Naive B cell (primary cell): Measurements from ENCODE around the gene CACNA1G. TPM values are rescaled to one million over a fixed set of nuclear protein-coding genes. Genes with fewer than 3 reads are reported as not detected.

Experiments used
- ATAC-seq, 2 donors: fragments of 150-1000 bp; cut with Tn5 transposase; 2 replicates each; pipeline ENCODE4 v1.10.0; 2021; ENCODE audit warnings: low read depth in 2 of 2, mild to moderate bottlenecking in 2 of 2, moderate library complexity in 2 of 2
- DNase-seq: peaks from one replicate; pipeline ENCODE4 v3.0.0; 2022
- H3K27ac Mint-ChIP-seq, 6 donors: one replicate each; pipeline ENCODE4 v1.8.0; 2020 to 2022; ENCODE audit warnings: mild to moderate bottlenecking in 6 of 6, mixed read lengths in 6 of 6, moderate library complexity in 5 of 6, inconsistent platforms in 2 of 6
- H3K27me3 Mint-ChIP-seq, 3 donors: one replicate each; pipeline ENCODE4 v1.8.0; 2021 to 2022; ENCODE audit warnings: mixed read lengths in 3 of 3, mild to moderate bottlenecking in 1 of 3
- H3K36me3 Mint-ChIP-seq, 2 donors: one replicate each; pipeline ENCODE4 v1.8.0; 2020 to 2022; ENCODE audit warnings: mixed read lengths in 2 of 2, inconsistent platforms in 1 of 2, mild to moderate bottlenecking in 1 of 2
- H3K4me1 Mint-ChIP-seq, 3 donors: one replicate each; pipeline ENCODE4 v1.8.0; 2020 to 2022; ENCODE audit warnings: mixed read lengths in 3 of 3, inconsistent platforms in 1 of 3, mild to moderate bottlenecking in 1 of 3, moderate library complexity in 1 of 3
- H3K4me3 Mint-ChIP-seq, 8 donors: one replicate each; pipeline ENCODE4 v1.8.0; 2020 to 2022; ENCODE audit warnings: mild to moderate bottlenecking in 8 of 8, mixed read lengths in 8 of 8, moderate library complexity in 8 of 8, inconsistent platforms in 2 of 8
- H3K9me3 Mint-ChIP-seq, 7 donors: one replicate each; pipeline ENCODE4 v1.8.0; 2020 to 2022; ENCODE audit warnings: mixed read lengths in 7 of 7, mild to moderate bottlenecking in 5 of 7, inconsistent platforms in 2 of 7, moderate library complexity in 1 of 7
- polyA plus RNA-seq, 6 donors: library from polyadenylated mRNA; unstranded; fragments of 300-500 nt; fragmentation: Illumina TruSeq; gene quantifications; one replicate each; pipeline ENCODE4 v1.2.3, GENCODE V29; 2021; ENCODE audit warnings: low read depth in 6 of 6

CACNA1G gene
- polyA plus RNA-seq, 6 donors from 2014 or later = not detected

DNA sequence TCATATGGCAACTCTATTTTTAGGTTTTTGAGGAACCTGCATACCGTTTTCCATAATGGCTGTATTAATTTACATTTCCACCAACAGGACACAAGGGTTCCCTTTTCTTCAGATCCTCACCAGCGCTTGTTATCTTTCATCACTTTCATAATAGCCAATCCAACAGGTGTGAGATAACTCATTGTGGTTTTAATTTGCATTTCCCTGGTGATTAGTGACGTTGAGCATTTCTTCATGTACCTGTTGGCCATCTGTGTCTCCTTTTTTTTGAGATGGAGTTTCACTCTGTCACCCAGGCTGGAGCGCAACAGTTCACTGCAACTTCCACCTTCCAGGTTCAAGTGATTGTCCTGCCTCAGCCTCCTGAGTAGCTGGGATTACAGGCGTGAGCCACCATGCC lies 38.0 kb downstream of the CACNA1G start:
- H3K4me3 Mint-ChIP-seq = no peak overlapping the region
- no peak overlapping the region for H3K27ac Mint-ChIP-seq
- peaks cover 0 to 5% (median 0%) of the 10 kb centered on the region in 3 donors for H3K4me1 Mint-ChIP-seq
- ATAC-seq (peak in 1 of 2 donors; percentile 48), DNase-seq (no peak)
- H3K27me3 Mint-ChIP-seq = peaks cover 4 to 46% (median 28%) of the 10 kb centered on the region in 3 donors
- no peaks in the 10 kb centered on the region for H3K36me3 Mint-ChIP-seq
- no peaks in the 10 kb centered on the region for H3K9me3 Mint-ChIP-seq

DNA sequence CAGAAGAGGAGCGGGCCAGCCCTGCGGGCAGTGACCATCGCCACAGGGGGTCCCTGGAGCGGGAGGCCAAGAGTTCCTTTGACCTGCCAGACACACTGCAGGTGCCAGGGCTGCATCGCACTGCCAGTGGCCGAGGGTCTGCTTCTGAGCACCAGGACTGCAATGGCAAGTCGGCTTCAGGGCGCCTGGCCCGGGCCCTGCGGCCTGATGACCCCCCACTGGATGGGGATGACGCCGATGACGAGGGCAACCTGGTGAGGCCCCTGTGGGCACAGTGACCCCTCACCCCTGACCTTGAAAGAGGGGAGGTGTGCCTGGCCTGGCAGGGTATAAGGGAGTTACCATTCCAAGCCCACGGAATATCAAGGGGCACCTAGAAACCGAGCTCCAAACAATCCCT lies 39.1 kb downstream of the CACNA1G start:
- H3K4me1 Mint-ChIP-seq = peaks cover 0 to 5% (median 0%) of the 10 kb centered on the region in 3 donors
- no peaks in the 10 kb centered on the region for H3K36me3 Mint-ChIP-seq
- DNase-seq (no peak), ATAC-seq (no peak)
- no peak overlapping the region for H3K27ac Mint-ChIP-seq
- H3K27me3 Mint-ChIP-seq = peaks cover 4 to 46% (median 39%) of the 10 kb centered on the region in 3 donors
- no peaks in the 10 kb centered on the region for H3K9me3 Mint-ChIP-seq
- no peak overlapping the region for H3K4me3 Mint-ChIP-seq

DNA sequence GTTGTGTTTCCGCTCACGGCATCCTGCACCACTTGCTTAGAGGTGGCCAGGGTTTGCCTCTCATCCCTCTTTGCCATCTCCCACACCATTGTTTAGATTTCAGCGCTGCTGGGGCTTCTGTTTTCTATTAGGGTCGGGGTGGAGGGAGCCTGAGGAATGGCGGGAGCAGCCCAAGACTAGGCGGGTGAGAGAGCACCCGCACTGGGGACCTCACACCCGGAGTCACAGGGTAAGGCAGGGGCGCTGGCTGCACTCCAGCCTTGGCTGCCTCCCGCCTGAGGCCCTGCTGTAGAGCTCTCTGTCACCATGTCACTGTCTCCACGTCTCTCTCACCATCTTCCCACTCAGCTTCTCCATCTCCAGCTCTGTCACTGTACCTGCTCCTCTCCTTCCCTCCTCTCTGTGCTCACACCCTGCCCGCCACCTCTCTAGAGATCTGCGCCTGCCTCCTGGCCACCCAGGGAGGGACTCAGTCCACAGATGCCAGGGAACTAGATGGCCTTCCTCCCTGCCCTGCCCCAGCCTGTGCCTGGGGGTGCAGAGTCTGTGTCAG lies 41.4 kb downstream of the CACNA1G start:
- Mint-ChIP-seq H3K36me3 (no peaks in the 10 kb centered on the region), H3K9me3 (no peaks in the 10 kb centered on the region), H3K27me3 (peaks cover 12 to 58% (median 58%) of the 10 kb centered on the region in 3 donors), H3K27ac (peak overlapping the region in 3 of 6 donors; percentile 36 to 89 (median 52)), H3K4me1 (peaks cover 0 to 5% (median 0%) of the 10 kb centered on the region in 3 donors), H3K4me3 (peak overlapping the region in 2 of 8 donors; percentile 16 to 32)
- DNase-seq (no peak), ATAC-seq (no peak)

DNA sequence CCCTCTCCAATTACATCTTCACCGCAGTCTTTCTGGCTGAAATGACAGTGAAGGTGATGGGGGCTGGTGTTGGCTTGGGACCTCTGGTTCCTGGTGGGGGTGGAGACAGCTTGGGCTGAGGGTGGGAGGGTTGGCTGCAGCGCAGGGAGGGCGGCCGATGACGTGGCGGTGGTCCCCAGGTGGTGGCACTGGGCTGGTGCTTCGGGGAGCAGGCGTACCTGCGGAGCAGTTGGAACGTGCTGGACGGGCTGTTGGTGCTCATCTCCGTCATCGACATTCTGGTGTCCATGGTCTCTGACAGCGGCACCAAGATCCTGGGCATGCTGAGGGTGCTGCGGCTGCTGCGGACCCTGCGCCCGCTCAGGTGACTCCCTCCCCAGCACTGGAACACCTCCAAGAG lies 42.3 kb downstream of the CACNA1G start:
- H3K4me1 Mint-ChIP-seq = peaks cover 0 to 5% (median 0%) of the 10 kb centered on the region in 3 donors
- no peaks in the 10 kb centered on the region for H3K9me3 Mint-ChIP-seq
- H3K27ac Mint-ChIP-seq = no peak overlapping the region
- no peak for ATAC-seq
- H3K4me3 Mint-ChIP-seq = no peak overlapping the region
- H3K27me3 Mint-ChIP-seq = peaks cover 10 to 68% (median 65%) of the 10 kb centered on the region in 3 donors
- no peak for DNase-seq
- no peaks in the 10 kb centered on the region for H3K36me3 Mint-ChIP-seq

DNA sequence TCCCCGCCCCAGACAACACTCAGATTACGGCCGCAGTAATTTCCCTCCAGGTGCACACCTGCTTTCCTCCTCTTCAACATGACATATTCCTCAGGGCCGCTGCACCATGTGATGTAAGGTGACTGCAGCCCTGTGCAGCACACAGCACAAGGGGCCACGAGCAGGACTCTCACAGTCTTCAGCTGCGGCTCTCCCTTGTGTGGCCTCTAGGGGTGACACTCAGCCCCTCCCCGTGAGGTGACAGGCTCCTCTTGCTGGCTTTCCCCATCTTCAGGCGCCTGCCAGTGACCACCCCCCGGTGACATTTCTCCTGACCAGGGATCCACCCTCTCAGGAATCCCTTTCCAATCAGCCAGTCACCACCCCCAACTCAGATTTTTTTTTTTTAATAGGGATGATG lies 42.8 kb downstream of the CACNA1G start:
- H3K4me1 Mint-ChIP-seq = peaks cover 0 to 5% (median 0%) of the 10 kb centered on the region in 3 donors
- peak in 1 of 2 donors; percentile 28 for ATAC-seq
- H3K36me3 Mint-ChIP-seq = no peaks in the 10 kb centered on the region

DNA sequence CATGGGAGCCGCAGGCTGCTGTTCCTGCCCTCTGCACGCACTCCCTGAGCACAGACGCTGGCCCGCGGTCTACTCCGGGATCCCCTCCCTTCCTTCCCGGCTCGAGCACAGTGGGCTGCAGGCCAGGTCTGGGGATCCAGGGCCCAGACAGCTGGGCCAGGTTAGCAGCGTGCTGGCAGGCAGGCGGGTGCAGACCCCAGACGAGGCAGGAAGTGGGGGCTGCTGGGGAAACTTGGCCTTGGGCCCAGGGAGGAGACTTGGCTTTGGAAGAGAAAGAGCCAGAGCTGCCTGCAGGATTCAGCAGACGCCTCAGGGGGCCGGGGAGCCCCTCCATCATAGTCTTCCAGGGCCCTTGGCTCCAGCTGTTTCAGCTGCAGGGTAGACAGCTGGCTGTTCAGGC lies 44.0 kb downstream of the CACNA1G start:
- no peaks in the 10 kb centered on the region for H3K9me3 Mint-ChIP-seq
- H3K27me3 Mint-ChIP-seq = peaks cover 9 to 79% (median 68%) of the 10 kb centered on the region in 3 donors
- H3K4me3 Mint-ChIP-seq = no peak overlapping the region
- no peak overlapping the region for H3K27ac Mint-ChIP-seq
- H3K4me1 Mint-ChIP-seq = no peaks in the 10 kb centered on the region
- no peak for ATAC-seq
- DNase-seq = no peak
- no peaks in the 10 kb centered on the region for H3K36me3 Mint-ChIP-seq

More for the DNA sequence above, 42.8 kb downstream of the CACNA1G start:
- no peak for DNase-seq
- H3K9me3 Mint-ChIP-seq = no peaks in the 10 kb centered on the region
- H3K4me3 Mint-ChIP-seq = no peak overlapping the region
- H3K27ac Mint-ChIP-seq = peak overlapping the region in 1 of 6 donors; percentile 56
- peaks cover 9 to 69% (median 67%) of the 10 kb centered on the region in 3 donors for H3K27me3 Mint-ChIP-seq

DNA sequence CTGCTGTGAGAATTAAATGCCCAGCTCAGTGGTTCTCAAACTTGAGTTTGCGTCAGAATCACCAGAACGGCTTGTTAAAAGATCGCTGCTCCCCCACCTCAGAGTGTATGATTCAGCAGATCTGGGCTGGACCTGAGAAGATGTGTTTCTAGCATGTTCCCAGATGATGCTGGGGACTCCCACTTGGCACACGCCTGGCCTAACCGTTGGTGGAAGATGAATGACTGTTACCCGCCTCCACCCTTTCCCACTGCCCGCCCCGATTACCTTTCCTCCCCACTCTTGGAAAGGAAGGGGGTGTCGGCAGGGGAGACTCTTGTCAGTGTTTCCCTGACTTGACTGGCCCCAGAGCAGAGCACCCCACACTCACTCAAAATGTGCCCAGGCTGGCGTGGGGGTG lies 44.9 kb downstream of the CACNA1G start:
- Mint-ChIP-seq H3K4me1 (peaks cover 0 to 4% (median 0%) of the 10 kb centered on the region in 3 donors), H3K9me3 (no peaks in the 10 kb centered on the region), H3K27ac (no peak overlapping the region), H3K4me3 (no peak overlapping the region), H3K27me3 (peaks cover 10 to 77% (median 77%) of the 10 kb centered on the region in 3 donors), H3K36me3 (no peaks in the 10 kb centered on the region)
- ATAC-seq (no peak), DNase-seq (no peak)

DNA sequence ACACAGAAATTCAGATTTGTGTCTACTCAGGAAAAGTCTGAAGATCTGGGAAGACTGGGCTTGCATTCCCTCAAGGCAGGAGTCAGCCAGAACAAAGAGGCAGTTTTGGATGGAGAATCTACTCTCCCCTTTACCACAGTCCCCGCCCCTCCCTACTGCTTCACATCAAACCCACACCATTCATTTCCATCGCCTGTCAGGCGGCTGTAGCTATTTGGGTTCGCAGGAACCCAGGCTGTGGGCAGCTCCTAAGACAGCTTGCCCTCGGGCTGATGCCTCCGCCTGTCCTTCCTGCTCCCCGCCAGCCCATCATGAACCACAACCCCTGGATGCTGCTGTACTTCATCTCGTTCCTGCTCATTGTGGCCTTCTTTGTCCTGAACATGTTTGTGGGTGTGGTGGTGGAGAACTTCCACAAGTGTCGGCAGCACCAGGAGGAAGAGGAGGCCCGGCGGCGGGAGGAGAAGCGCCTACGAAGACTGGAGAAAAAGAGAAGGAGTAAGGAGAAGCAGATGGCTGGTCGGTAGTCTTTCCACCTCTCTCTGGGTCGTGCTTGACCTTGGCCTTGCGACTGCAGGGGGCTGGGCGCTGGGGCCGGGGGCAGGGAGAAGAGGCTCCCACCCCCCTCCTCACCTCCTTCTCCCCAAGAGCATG lies 47.1 kb downstream of the CACNA1G start:
- Mint-ChIP-seq H3K9me3 (no peaks in the 10 kb centered on the region), H3K27me3 (peaks cover 14 to 67% (median 65%) of the 10 kb centered on the region in 3 donors), H3K27ac (no peak overlapping the region), H3K4me1 (peaks cover 0 to 4% (median 0%) of the 10 kb centered on the region in 3 donors), H3K4me3 (no peak overlapping the region), H3K36me3 (no peaks in the 10 kb centered on the region)
- no peak for ATAC-seq
- DNase-seq = no peak

DNA sequence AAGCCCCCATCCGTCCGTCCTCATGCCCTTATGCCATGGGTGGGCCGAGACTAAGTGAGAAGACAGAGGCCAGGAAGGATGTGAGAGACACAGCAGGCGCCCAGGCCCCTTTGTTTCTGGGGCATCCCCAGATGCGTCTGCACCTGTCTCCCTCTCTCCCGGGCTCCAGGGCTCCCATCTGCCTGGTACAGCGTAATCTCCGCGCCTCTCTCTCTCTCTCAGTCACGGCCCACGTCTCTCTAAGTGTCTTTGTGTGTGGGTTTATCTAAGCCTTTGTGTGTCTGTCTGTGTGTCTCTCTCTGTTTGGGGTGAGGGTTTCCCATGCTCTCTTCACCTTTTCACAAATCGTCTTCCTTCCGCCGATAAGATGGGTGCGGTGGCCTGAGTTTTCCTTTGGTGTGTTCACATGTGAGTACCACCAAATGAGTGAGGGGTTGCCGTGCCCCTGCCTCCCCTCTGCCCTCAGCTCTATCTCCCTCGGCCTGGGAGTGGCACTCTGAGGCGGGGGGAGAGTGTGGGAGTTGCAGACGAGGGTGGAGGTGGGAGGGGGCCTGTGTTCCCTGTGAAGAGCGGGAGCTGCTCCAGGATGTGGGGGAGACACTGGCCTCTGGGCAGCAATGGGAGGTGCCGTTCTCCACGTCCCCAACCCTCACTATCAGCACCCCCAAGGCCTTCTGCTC lies 48.3 kb downstream of the CACNA1G start:
- ATAC-seq = no peak
- peaks cover 0 to 4% (median 0%) of the 10 kb centered on the region in 3 donors for H3K4me1 Mint-ChIP-seq
- no peak for DNase-seq
- H3K4me3 Mint-ChIP-seq = no peak overlapping the region
- H3K36me3 Mint-ChIP-seq = no peaks in the 10 kb centered on the region
- H3K9me3 Mint-ChIP-seq = no peaks in the 10 kb centered on the region
- H3K27ac Mint-ChIP-seq = no peak overlapping the region
- peaks cover 14 to 61% (median 58%) of the 10 kb centered on the region in 3 donors for H3K27me3 Mint-ChIP-seq

DNA sequence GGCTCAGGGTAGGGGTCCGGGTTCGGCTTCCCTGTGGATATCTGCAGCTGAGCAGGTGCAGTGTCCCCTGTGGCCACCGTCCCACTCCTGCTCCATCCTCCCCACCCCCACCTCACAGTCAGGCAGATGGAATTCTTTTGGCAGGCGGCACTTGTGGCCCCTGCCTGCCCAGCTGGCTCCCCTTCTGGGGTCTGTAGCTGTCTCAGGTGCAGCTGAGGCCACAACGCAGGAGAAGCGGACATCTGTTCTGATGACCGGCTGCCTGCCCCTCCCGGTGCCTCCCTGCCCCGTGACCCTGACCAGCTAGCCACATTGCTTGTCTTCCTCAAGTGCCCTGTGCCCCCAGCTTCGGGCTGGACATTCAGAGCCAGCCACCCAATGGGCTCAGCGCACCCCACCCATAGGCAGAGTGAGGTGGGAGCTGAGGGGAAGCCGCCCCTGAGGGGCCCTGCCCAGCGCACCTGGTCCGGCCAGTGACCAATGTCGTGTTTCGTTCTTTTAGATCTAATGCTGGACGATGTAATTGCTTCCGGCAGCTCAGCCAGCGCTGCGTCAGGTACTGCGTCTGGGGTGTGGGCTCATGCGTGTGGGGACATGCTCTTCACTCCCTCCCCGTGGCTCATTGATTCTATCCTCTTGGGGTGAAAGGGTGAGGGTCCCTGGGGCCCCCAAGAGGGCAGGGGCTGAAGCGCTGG lies 49.0 kb downstream of the CACNA1G start:
- no peak overlapping the region for H3K27ac Mint-ChIP-seq
- H3K36me3 Mint-ChIP-seq = no peaks in the 10 kb centered on the region
- DNase-seq (no peak), ATAC-seq (no peak)
- peaks cover 4 to 9% (median 6%) of the 10 kb centered on the region in 3 donors for H3K4me1 Mint-ChIP-seq
- H3K9me3 Mint-ChIP-seq = no peaks in the 10 kb centered on the region
- H3K27me3 Mint-ChIP-seq = peaks cover 18 to 63% (median 61%) of the 10 kb centered on the region in 3 donors
- no peak overlapping the region for H3K4me3 Mint-ChIP-seq

DNA sequence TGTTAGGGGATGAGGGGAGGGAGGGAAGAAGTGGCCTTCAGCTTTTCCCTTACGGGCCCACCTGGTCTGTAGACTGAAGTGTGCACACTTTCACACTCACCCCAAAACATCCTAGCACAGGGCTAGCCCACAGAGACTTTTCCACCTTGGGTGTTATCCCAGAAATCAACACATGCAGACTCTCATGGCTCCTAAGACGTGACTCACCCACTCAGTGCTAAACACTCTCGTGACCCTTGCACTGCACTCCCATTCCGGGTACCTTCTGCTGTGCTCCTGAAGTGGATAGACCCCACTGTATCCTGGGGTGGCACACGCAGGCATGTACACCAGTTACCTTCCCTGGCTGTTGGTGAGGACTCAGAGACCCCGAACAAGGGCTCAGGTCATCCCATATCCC lies 51.1 kb downstream of the CACNA1G start:
- ATAC-seq (no peak), DNase-seq (no peak)
- Mint-ChIP-seq H3K4me1 (peaks cover 4 to 9% (median 8%) of the 10 kb centered on the region in 3 donors), H3K9me3 (no peaks in the 10 kb centered on the region), H3K36me3 (no peaks in the 10 kb centered on the region), H3K27me3 (peaks cover 14 to 58% (median 54%) of the 10 kb centered on the region in 3 donors), H3K4me3 (no peak overlapping the region), H3K27ac (no peak overlapping the region)

DNA sequence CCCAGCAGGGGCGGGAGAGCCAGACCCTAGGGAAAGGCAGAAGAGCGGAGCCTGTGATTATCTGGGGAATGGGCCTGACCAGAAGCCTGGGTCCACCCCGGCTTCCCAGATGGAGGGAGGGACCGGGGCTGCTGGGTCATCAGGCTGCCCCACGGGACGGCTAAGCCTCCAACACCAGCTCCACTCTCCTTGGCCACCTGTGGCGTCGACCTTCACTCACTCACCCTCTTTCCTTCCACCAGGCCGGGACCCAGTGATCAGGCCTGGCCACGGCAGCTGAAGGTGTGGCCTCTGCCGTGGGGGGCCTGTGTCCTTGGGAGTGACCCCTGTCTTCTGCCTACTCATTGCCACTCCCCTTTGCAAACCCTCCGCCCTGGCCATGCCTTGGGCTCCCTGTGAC lies 51.8 kb downstream of the CACNA1G start:
- H3K27ac Mint-ChIP-seq = no peak overlapping the region
- no peak for ATAC-seq

More for the DNA sequence above, 51.8 kb downstream of the CACNA1G start:
- Mint-ChIP-seq H3K4me3 (no peak overlapping the region), H3K36me3 (no peaks in the 10 kb centered on the region), H3K4me1 (peaks cover 4 to 9% (median 8%) of the 10 kb centered on the region in 3 donors), H3K27me3 (peaks cover 9 to 51% (median 48%) of the 10 kb centered on the region in 3 donors), H3K9me3 (no peaks in the 10 kb centered on the region)
- no peak for DNase-seq
